Measurements from ENCODE around the gene LMX1A. TPM values are rescaled to one million over a fixed set of nuclear protein-coding genes. Genes with fewer than 3 reads are reported as not detected.

LMX1A gene
- total RNA-seq, 4 donors from 2014 or later, result 0.29 to 0.33 TPM; not detected in 2

DNA sequence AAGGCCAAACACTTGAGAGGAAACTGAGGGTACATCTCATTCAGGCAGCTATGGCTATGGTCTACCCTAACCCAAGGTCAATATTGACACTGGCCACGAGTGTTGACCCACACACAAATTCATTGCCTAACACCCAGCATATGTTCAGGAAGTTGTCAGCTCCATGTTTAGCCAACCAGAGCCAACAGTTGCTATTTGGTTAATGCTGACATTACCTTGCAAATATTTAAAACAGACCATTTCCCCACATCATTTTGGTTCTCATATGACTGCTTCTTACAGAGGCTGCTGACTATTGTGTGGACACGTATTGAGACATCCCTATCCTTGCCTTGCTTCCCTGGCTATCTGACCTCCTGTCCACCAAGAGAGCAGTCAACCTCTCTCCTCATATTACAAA lies 97.3 kb downstream of the LMX1A start:
- DNase-seq, result no peak
- Histone ChIP-seq H3K27me3 (no peaks in the 10 kb centered on the region), H3K27ac (no peak overlapping the region), H3K4me3 (replicated peaks in 1 of 3) (no peak overlapping the region), H3K4me1 (no peaks in the 10 kb centered on the region), H3K36me3 (no peaks in the 10 kb centered on the region), H3K9me3 (no peaks in the 10 kb centered on the region)
- TF ChIP-seq POLR2A (IDR thresholded peaks at IDR 0.05), result no peak
- TF ChIP-seq, protein P1, sequence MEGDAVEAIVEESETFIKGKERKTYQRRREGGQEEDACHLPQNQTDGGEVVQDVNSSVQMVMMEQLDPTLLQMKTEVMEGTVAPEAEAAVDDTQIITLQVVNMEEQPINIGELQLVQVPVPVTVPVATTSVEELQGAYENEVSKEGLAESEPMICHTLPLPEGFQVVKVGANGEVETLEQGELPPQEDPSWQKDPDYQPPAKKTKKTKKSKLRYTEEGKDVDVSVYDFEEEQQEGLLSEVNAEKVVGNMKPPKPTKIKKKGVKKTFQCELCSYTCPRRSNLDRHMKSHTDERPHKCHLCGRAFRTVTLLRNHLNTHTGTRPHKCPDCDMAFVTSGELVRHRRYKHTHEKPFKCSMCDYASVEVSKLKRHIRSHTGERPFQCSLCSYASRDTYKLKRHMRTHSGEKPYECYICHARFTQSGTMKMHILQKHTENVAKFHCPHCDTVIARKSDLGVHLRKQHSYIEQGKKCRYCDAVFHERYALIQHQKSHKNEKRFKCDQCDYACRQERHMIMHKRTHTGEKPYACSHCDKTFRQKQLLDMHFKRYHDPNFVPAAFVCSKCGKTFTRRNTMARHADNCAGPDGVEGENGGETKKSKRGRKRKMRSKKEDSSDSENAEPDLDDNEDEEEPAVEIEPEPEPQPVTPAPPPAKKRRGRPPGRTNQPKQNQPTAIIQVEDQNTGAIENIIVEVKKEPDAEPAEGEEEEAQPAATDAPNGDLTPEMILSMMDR (IDR thresholded peaks at IDR 0.05), result no peak
- intact Hi-C loops (cut with DNase I), result no loop called here
- 59 to 65% methylated on average over 2 of the region's 2 CpGs for WGBS, 2 donors

- peak; percentile 84 to 87 for DNase-seq
- no peaks in the 10 kb centered on the region for H3K36me3 ChIP-seq
- no peak for TF ChIP-seq POLR2A (IDR thresholded peaks at IDR 0.05)
- TF ChIP-seq, protein P1 (IDR thresholded peaks at IDR 0.05), result peak; percentile 16 to 87 (median 76)
- H3K9me3 ChIP-seq, result no peaks in the 10 kb centered on the region
- intact Hi-C loops (cut with DNase I), result no loop called here
- no peak overlapping the region for H3K27ac ChIP-seq
- no peaks in the 10 kb centered on the region for H3K4me1 ChIP-seq
- no peak overlapping the region for H3K4me3 ChIP-seq (replicated peaks in 1 of 3)
- 25 to 33% methylated on average over 3 of the region's 3 CpGs for WGBS, 2 donors
- H3K27me3 ChIP-seq, result no peaks in the 10 kb centered on the region
Observed at GRCh38 chr1:165257969-165258459, 98.5 kb downstream of the LMX1A start.

DNA sequence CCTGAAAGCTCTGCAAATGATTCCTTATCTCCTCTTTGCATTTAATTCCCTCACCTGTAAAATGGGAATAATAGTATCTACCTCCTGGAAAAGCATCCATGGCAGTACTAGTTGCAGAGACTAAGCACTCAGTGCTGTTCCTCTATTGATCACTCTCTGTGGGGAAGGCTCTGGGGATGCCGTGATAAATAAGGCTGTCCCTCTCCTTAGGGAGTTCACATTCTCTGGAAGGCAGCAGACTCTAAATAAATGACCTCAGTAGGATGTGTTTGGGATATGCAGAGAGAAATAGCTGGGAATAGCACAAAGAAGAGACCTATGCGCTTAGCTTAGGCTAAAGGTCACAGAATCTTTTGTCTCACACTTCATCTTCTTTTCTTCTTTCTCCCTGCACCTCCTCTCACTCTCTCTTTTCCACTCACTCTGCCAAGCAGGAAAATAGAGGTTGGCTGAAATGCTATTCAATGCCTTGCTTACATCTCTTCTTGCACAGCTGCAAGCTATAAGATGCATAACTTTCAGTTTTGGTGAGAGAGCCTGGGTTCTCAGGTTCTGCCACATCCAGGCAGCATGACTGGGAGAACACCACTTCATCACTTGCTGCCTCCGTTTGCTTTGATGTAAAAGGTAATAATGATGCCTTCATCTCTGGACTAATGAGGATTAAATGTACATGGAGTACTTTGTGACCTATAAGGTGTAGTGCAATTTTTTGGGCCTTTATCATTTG lies 101.5 kb downstream of the LMX1A start:
- WGBS, 2 donors, result 54 to 59% methylated on average over 3 of the region's 3 CpGs
- Histone ChIP-seq H3K36me3 (no peaks in the 10 kb centered on the region), H3K27ac (no peak overlapping the region), H3K4me1 (no peaks in the 10 kb centered on the region), H3K4me3 (replicated peaks in 1 of 3) (no peak overlapping the region), H3K9me3 (no peaks in the 10 kb centered on the region), H3K27me3 (no peaks in the 10 kb centered on the region)
- TF ChIP-seq, protein P1 (IDR thresholded peaks at IDR 0.05), result no peak
- TF ChIP-seq POLR2A (IDR thresholded peaks at IDR 0.05), result no peak
- no peak for DNase-seq
- intact Hi-C loops (cut with DNase I), result no loop called here

GRCh38 chr1:165254376-165254775 lies 102.1 kb downstream of the LMX1A start:
- Histone ChIP-seq H3K9me3 (no peaks in the 10 kb centered on the region), H3K4me1 (no peaks in the 10 kb centered on the region), H3K27ac (no peak overlapping the region), H3K36me3 (no peaks in the 10 kb centered on the region), H3K4me3 (replicated peaks in 1 of 3) (no peak overlapping the region), H3K27me3 (no peaks in the 10 kb centered on the region)
- 73 to 82% methylated on average over 4 of the region's 4 CpGs for WGBS, 2 donors
- no peak for DNase-seq
- intact Hi-C loops (cut with DNase I), result no loop called here
- TF ChIP-seq, protein P1 (IDR thresholded peaks at IDR 0.05), result no peak
- no peak for TF ChIP-seq POLR2A (IDR thresholded peaks at IDR 0.05)

- WGBS, 2 donors, result 54 to 56% methylated on average over 2 of the region's 2 CpGs
- DNase-seq, result no peak
- Histone ChIP-seq H3K27ac (no peak overlapping the region), H3K27me3 (no peaks in the 10 kb centered on the region), H3K4me3 (replicated peaks in 1 of 3) (no peak overlapping the region), H3K36me3 (no peaks in the 10 kb centered on the region), H3K4me1 (no peaks in the 10 kb centered on the region), H3K9me3 (no peaks in the 10 kb centered on the region)
- TF ChIP-seq, protein P1 (IDR thresholded peaks at IDR 0.05), result no peak
- no peak for TF ChIP-seq POLR2A (IDR thresholded peaks at IDR 0.05)
- intact Hi-C loops (cut with DNase I), result no loop called here
Observed at GRCh38 chr1:165253818-165254254, 102.7 kb downstream of the LMX1A start.
